ENCODE measurements around the gene EDC3. TPM values are rescaled to one million over a fixed set of nuclear protein-coding genes. Genes with fewer than 3 reads are reported as not detected.
"Not testable (repeated sequence)": the region's sequence is repeated elsewhere in the genome, so short reads cannot be mapped to it uniquely, and the experiment has no call there.

Gene EDC3
- total and polyA plus RNA-seq, 2 donors: 16.0 to 20.8 TPM

DNA sequence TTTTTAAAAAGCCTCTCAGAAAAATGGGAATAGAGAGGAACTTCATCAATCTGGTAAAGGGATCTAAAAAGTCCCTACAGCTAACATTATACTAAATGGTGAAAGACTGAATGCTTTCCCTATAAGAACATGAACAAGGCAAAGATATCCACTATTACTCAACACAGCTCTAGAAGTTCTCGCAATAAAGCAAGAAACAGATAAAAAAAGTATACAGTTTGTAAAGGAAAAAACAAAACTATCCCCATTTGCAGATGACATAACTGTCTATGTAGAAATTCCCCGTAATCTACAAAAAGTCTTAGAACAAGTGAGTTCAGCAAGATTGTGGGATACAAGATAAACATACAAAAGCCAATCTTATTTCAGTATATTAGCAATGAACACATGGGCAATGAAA lies 15.4 kb downstream of the EDC3 start:
- H3K36me3 ChIP-seq (ENCODE audit: insufficient read depth): no peaks in the 10 kb centered on the region
- H3K4me3 ChIP-seq (ENCODE audit: low read depth, low read length): no peak overlapping the region
- H3K4me1 ChIP-seq (ENCODE audit: insufficient read depth): no peaks in the 10 kb centered on the region
- no peak for DNase-seq (ENCODE audit: extremely low spot score)
- WGBS: 89% methylated on average over 2 of the region's 2 CpGs
- H3K27ac ChIP-seq (ENCODE audit: low read depth): no peak overlapping the region

- no peak overlapping the region for H3K27ac ChIP-seq (ENCODE audit: low read depth)
- WGBS: 92% methylated on average over 7 of the region's 7 CpGs
- H3K4me3 ChIP-seq (ENCODE audit: low read depth, low read length): no peak overlapping the region
- DNase-seq (ENCODE audit: extremely low spot score): no peak
- no peaks in the 10 kb centered on the region for H3K4me1 ChIP-seq (ENCODE audit: insufficient read depth)
- peaks cover under 1% of the 10 kb centered on the region for H3K36me3 ChIP-seq (ENCODE audit: insufficient read depth)
Measured at GRCh38 chr15:74676801-74677200, 19.0 kb downstream of the EDC3 start.

GRCh38 chr15:74674161-74674560 lies 21.7 kb downstream of the EDC3 start:
- Histone ChIP-seq H3K4me3 (ENCODE audit: low read depth, low read length) (no peak overlapping the region), H3K4me1 (ENCODE audit: insufficient read depth) (no peaks in the 10 kb centered on the region), H3K27ac (ENCODE audit: low read depth) (no peak overlapping the region), H3K36me3 (ENCODE audit: insufficient read depth) (peaks cover 2% of the 10 kb centered on the region)
- DNase-seq (ENCODE audit: extremely low spot score): no peak
- 91% methylated on average over 3 of the region's 3 CpGs for WGBS

- no peak for DNase-seq (ENCODE audit: extremely low spot score)
- Histone ChIP-seq H3K4me1 (ENCODE audit: insufficient read depth) (no peaks in the 10 kb centered on the region), H3K27ac (ENCODE audit: low read depth) (no peak overlapping the region), H3K4me3 (ENCODE audit: low read depth, low read length) (no peak overlapping the region), H3K36me3 (ENCODE audit: insufficient read depth) (peaks cover 2% of the 10 kb centered on the region)
- 95% methylated on average over 4 of the region's 4 CpGs for WGBS
Measured at GRCh38 chr15:74669627-74670026, 26.2 kb downstream of the EDC3 start.

DNA sequence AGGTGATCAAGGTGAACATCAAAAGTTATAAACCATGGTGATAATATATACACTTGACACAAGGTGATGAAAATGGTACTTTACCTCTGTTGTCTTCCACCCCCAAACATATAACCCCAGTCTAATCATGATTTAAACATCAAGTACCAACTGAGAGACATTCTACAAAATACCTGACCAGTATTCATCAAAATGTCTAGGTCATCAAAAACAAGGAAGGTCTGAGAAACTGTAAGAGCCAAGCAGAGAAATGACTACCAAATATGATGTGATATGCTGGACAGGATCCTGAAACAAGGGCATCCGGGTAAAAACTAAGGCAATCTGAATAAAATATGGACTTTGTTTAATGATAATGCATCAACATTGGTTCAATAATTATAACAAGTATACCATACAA lies 27.8 kb downstream of the EDC3 start:
- H3K27ac ChIP-seq (ENCODE audit: low read depth): no peak overlapping the region
- no peak for DNase-seq (ENCODE audit: extremely low spot score)
- 81% methylated on average over 1 of the region's 1 CpG for WGBS
- H3K4me3 ChIP-seq (ENCODE audit: low read depth, low read length): no peak overlapping the region
- H3K36me3 ChIP-seq (ENCODE audit: insufficient read depth): peaks cover 2% of the 10 kb centered on the region
- H3K4me1 ChIP-seq (ENCODE audit: insufficient read depth): peaks cover 2% of the 10 kb centered on the region

- no peaks in the 10 kb centered on the region for H3K36me3 ChIP-seq (ENCODE audit: insufficient read depth)
- H3K4me1 ChIP-seq (ENCODE audit: insufficient read depth): peaks cover 2% of the 10 kb centered on the region
- no peak overlapping the region for H3K4me3 ChIP-seq (ENCODE audit: low read depth, low read length)
- 77% methylated on average over 2 of the region's 2 CpGs for WGBS
- H3K27ac ChIP-seq (ENCODE audit: low read depth): no peak overlapping the region
- DNase-seq (ENCODE audit: extremely low spot score): no peak
Measured at GRCh38 chr15:74664670-74665069, 31.2 kb downstream of the EDC3 start.

DNA sequence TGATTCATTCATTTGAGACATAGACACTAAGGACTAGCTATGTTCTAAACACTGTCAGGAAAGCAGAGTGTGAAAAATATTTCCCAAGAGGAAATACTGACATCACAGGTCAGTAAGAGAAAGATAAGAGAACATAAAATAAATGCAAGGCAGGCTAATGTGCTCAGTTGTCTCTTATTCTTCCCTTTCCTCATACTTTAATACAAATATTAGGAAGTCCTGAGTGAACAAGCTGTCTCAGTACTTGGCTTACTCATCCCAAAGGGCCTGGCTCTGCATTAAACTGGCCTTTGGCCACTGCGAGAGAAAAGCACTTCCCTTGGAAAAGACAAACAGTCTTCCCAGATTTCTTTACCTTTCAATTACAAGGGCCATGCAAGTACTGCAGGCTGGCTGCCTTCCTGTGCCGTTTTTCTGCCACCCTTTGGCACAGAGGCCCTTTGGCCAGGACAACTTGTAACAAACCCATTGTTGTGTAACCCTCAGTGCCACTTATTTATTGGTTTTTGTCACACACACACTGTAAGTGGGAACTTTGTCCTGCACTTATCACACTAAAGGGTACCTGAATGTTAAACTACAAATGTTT lies 31.7 kb downstream of the EDC3 start:
- 14% methylated on average over 2 of the region's 2 CpGs for WGBS
- DNase-seq (ENCODE audit: extremely low spot score): no peak
- H3K4me1 ChIP-seq (ENCODE audit: insufficient read depth): peaks cover 2% of the 10 kb centered on the region
- no peak overlapping the region for H3K4me3 ChIP-seq (ENCODE audit: low read depth, low read length)
- no peak overlapping the region for H3K27ac ChIP-seq (ENCODE audit: low read depth)
- no peaks in the 10 kb centered on the region for H3K36me3 ChIP-seq (ENCODE audit: insufficient read depth)

DNA sequence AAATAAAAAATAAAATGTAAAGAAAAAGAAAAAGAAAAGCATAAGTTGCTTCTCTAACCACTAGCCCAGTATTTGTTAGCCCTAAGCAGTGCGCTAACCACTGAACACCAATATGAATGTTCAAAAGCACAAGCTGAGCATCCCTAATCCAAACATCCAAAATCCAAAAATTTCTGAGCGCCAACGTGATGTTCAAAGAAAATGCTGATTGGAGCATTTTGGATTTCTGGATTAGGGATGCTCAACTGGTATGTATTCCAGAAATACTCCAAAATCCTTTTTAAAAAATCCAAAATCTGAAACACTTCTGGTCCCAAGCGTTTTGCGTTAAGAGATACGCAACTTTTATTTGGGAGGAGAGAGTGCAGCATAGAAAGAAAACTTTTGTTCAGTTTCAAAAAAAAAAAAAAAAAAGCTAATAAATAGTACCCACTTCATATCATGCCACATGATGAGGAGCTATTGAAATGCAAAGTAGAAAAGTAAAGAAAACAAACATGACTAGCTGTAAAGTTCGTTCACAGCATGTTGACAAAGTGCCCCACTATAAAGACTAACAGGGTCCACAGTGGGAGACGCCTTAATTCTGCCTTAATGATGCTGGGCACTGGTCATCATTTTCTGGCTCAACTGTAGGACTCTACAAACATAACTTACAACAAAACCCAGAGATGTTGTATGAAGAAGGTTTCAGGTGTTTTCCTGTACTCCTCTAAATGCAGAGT lies 32.4 kb downstream of the EDC3 start:
- H3K27ac ChIP-seq (ENCODE audit: low read depth): no peak overlapping the region
- H3K4me3 ChIP-seq (ENCODE audit: low read depth, low read length): no peak overlapping the region
- H3K36me3 ChIP-seq (ENCODE audit: insufficient read depth): no peaks in the 10 kb centered on the region
- no peak for DNase-seq (ENCODE audit: extremely low spot score)
- peaks cover 2% of the 10 kb centered on the region for H3K4me1 ChIP-seq (ENCODE audit: insufficient read depth)
- WGBS: 87% methylated on average over 8 of the region's 8 CpGs

GRCh38 chr15:74662064-74662860 lies 33.6 kb downstream of the EDC3 start:
- Histone ChIP-seq H3K4me1 (ENCODE audit: insufficient read depth) (peaks cover 2% of the 10 kb centered on the region), H3K27ac (ENCODE audit: low read depth) (no peak overlapping the region)
- DNase-seq (ENCODE audit: extremely low spot score): no peak

DNA sequence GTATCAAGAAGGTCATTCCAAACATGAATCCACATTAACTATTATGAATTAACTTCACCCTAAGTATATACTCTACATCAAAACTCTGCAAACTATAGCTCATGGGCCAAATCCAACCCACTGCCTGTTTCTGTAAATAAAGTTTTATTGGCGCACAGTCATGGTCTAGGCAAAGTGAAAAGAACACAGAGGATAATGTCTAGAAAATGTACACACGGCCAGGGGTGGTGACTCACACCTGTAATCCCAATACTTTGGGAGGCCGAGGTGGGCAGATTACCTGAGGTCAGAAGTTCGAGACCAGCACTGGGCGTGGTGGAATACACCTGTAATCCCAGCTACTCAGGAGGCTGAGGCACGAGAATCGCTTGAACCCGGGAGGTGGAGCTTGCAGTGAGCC lies 34.5 kb downstream of the EDC3 start:
- H3K27ac ChIP-seq (ENCODE audit: low read depth); H3K4me3 ChIP-seq (ENCODE audit: low read depth, low read length); H3K4me1 ChIP-seq (ENCODE audit: insufficient read depth); DNase-seq (ENCODE audit: extremely low spot score); H3K36me3 ChIP-seq (ENCODE audit: insufficient read depth): not testable (repeated sequence)
- WGBS: 95% methylated on average over 8 of the region's 8 CpGs

More at GRCh38 chr15:74662064-74662860, 33.6 kb downstream of the EDC3 start:
- Histone ChIP-seq H3K4me3 (ENCODE audit: low read depth, low read length) (no peak overlapping the region), H3K36me3 (ENCODE audit: insufficient read depth) (no peaks in the 10 kb centered on the region)
- WGBS: 88% methylated on average over 4 of the region's 4 CpGs

- H3K27ac ChIP-seq (ENCODE audit: low read depth): no peak overlapping the region
- DNase-seq (ENCODE audit: extremely low spot score): no peak
- 81% methylated on average over 3 of the region's 3 CpGs for WGBS
Measured at GRCh38 chr15:74657846-74658245, 38.0 kb downstream of the EDC3 start.

DNA sequence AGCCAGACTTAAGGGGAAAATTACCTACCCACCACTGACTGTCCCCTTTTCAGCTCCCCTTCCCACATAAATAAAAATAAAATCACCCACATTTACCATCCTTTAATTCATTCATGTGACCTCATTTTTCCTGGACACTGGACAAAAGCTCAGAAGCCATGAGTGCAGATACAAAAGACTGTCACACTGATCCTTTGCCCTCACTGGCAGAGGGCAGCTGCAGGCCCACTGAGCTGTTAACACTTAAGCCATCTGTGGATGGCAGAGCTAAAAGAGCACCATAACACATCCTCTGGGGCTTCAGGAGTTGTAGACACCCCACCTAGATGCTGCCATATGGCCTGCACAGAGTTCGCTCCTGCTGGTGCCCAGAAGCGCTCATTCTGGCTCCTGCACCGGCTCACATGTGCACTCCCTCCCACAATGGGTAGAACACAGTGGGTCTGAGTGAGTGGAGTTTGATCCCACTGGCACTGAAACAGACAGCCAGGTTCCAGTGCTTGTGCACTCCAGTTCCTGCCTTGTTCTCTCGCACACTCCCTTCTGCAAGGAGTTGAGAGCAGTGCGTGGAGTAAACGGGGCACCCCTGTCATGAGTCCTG lies 38.8 kb downstream of the EDC3 start:
- Histone ChIP-seq H3K4me3 (ENCODE audit: low read depth, low read length) (no peak overlapping the region), H3K27ac (ENCODE audit: low read depth) (no peak overlapping the region), H3K4me1 (ENCODE audit: insufficient read depth) (peaks cover 2% of the 10 kb centered on the region), H3K36me3 (ENCODE audit: insufficient read depth) (no peaks in the 10 kb centered on the region)
- no peak for DNase-seq (ENCODE audit: extremely low spot score)
- WGBS: 95% methylated on average over 6 of the region's 6 CpGs

More at GRCh38 chr15:74657846-74658245, 38.0 kb downstream of the EDC3 start:
- Histone ChIP-seq H3K4me1 (ENCODE audit: insufficient read depth) (peaks cover 2% of the 10 kb centered on the region), H3K36me3 (ENCODE audit: insufficient read depth) (no peaks in the 10 kb centered on the region), H3K4me3 (ENCODE audit: low read depth, low read length) (no peak overlapping the region)

GRCh38 chr15:74655424-74655823 lies 40.4 kb downstream of the EDC3 start:
- no peak for DNase-seq (ENCODE audit: extremely low spot score)
- Histone ChIP-seq H3K4me1 (ENCODE audit: insufficient read depth) (peaks cover 2% of the 10 kb centered on the region), H3K4me3 (ENCODE audit: low read depth, low read length) (no peak overlapping the region), H3K27ac (ENCODE audit: low read depth) (no peak overlapping the region), H3K36me3 (ENCODE audit: insufficient read depth) (no peaks in the 10 kb centered on the region)
- WGBS: 89% methylated on average over 7 of the region's 7 CpGs

Data from urinary bladder (tissue), 4 donors.